Measurements from ENCODE around the gene GLP2R. TPM values are rescaled to one million over a fixed set of nuclear protein-coding genes. Genes with fewer than 3 reads are reported as not detected.

Gene GLP2R
- total and polyA plus RNA-seq, 10 of the 15 experiments (the other 5 are each of a cell fraction or from before 2014, with no cell fraction given), result not detected

GRCh38 chr17:9907131-9907530, 81.4 kb downstream of the GLP2R start (continued):
- TF ChIP-seq BCL11A (IDR thresholded peaks at IDR 0.05; ENCODE audit: low read depth, low read length) (no peak), RB1 (IDR thresholded peaks at IDR 0.05; ENCODE audit: borderline replicate concordance) (no peak), PKNOX1 (IDR thresholded peaks at IDR 0.05) (no peak)

GRCh38 chr17:9907883-9908648, 82.3 kb downstream of the GLP2R start:
- Histone ChIP-seq H3K27ac (ENCODE audit: control insufficient read depth, insufficient read depth) (no peak overlapping the region), H3K79me2 (ENCODE audit: control insufficient read depth, insufficient read depth, low read length) (no peaks in the 10 kb centered on the region), H3K4me1 (ENCODE audit: control insufficient read depth, insufficient read depth, low read length) (no peaks in the 10 kb centered on the region), H3K9ac (ENCODE audit: control insufficient read depth, insufficient read depth, low read length) (no peak overlapping the region), H3K27me3 (replicated peaks in 1 of 2; ENCODE audit: control insufficient read depth in 2 of 2, insufficient read depth in 2 of 2, low read length in 1 of 2) (peaks cover 0 to 2% of the 10 kb centered on the region in 2 experiments; a peak in 2 of 4 replicates), H3K36me3 (ENCODE audit: control insufficient read depth in 2 of 2, insufficient read depth in 2 of 2, low read length in 1 of 2) (no peaks in the 10 kb centered on the region), H3K9me3 (replicated peaks; ENCODE audit: control insufficient read depth, insufficient read depth, low read length) (no peaks in the 10 kb centered on the region), H3K4me2 (ENCODE audit: control insufficient read depth, insufficient read depth) (no peak overlapping the region), H3K4me3 (no peak overlapping the region), H2AFZ (ENCODE audit: control insufficient read depth, low read depth, low read length) (no peak overlapping the region), H4K20me1 (ENCODE audit: control insufficient read depth, insufficient read depth) (no peaks in the 10 kb centered on the region)
- in situ Hi-C loops (cut with MboI) (no loop called here), intact Hi-C loops (cut with micrococcal nuclease; ENCODE audit: unreplicated experiment) (no loop called here)
- TF ChIP-seq, protein P1, sequence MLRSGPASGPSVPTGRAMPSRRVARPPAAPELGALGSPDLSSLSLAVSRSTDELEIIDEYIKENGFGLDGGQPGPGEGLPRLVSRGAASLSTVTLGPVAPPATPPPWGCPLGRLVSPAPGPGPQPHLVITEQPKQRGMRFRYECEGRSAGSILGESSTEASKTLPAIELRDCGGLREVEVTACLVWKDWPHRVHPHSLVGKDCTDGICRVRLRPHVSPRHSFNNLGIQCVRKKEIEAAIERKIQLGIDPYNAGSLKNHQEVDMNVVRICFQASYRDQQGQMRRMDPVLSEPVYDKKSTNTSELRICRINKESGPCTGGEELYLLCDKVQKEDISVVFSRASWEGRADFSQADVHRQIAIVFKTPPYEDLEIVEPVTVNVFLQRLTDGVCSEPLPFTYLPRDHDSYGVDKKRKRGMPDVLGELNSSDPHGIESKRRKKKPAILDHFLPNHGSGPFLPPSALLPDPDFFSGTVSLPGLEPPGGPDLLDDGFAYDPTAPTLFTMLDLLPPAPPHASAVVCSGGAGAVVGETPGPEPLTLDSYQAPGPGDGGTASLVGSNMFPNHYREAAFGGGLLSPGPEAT (IDR thresholded peaks at IDR 0.05; ENCODE audit: low read depth), result no peak
- TF ChIP-seq HDGF (IDR thresholded peaks at IDR 0.05), result no peak
- no peak for TF ChIP-seq MXI1 (IDR thresholded peaks at IDR 0.05; ENCODE audit: low read depth, low read length)
- TF ChIP-seq USF1 (IDR thresholded peaks at IDR 0.05; ENCODE audit: borderline replicate concordance, extremely low read length, insufficient read depth, low read depth, low read length), result no peak
- TF ChIP-seq KAT2A (conservative IDR thresholded peaks at IDR 0.05; ENCODE audit: control insufficient read depth, low read depth, low read length), result no peak
- no peak for TF ChIP-seq NFXL1 (IDR thresholded peaks at IDR 0.05; ENCODE audit: borderline replicate concordance)
- TF ChIP-seq RCOR1 (conservative IDR thresholded peaks at IDR 0.05; ENCODE audit: low read depth, low read length), result no peak
- no peak for TF ChIP-seq ATF7 (IDR thresholded peaks at IDR 0.05; ENCODE audit: low read depth)
- TF ChIP-seq ZNF384 (IDR thresholded peaks at IDR 0.05; ENCODE audit: borderline replicate concordance, low read depth, low read length), result no peak
- TF ChIP-seq, protein P2, sequence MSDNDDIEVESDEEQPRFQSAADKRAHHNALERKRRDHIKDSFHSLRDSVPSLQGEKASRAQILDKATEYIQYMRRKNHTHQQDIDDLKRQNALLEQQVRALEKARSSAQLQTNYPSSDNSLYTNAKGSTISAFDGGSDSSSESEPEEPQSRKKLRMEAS (IDR thresholded peaks at IDR 0.05; ENCODE audit: low read depth, low read length), result no peak
- no peak for TF ChIP-seq RAD51 (IDR thresholded peaks at IDR 0.05)
- DNase-seq (ENCODE audit: low read depth, low spot score), result no peak
- ChIA-PET CTCF (no interaction called here), POLR2A (no interaction called here), SMC1A (ENCODE audit: uncharacterized antibody, unreplicated experiment) (no interaction called here), RAD21 (ENCODE audit: unreplicated experiment) (no interaction called here)
- ATAC-seq, result no peak
- BruUV-seq (replicated peaks), result no TSS peak
- 13% methylated on average over 12 of the region's 12 CpGs for WGBS (ENCODE audit: insufficient coverage, insufficient replicate concordance, low lambda C conversion rate, missing lambda C conversion rate)
- no peak for FAIRE-seq
